H1 (cell line): ENCODE data around the gene DAND5.

ENCODE experiments used
- CHD2 ChIP-seq: IDR thresholded peaks from 2 replicates; pipeline ENCODE4 v1.6.1; 2012; ENCODE audit warnings: low read length, improper control_type of control experiment
- EZH2 ChIP-seq: fragments of 200-600 bp; sonication (generic); IDR thresholded peaks from 2 replicates; pipeline ENCODE4 v1.7.1; 2012; ENCODE audit warnings: low read depth, mild to moderate bottlenecking, moderate library complexity, low read length, inconsistent platforms; ENCODE audit not compliant: severe bottlenecking
- FOSL1 ChIP-seq: IDR thresholded peaks from 2 replicates; pipeline ENCODE4 v1.6.1; 2011; ENCODE audit warnings: mild to moderate bottlenecking, low read depth, low read length, moderate library complexity; ENCODE audit not compliant: insufficient read depth
- NANOG ChIP-seq: IDR thresholded peaks from 2 replicates; pipeline ENCODE4 v1.6.1; 2011; ENCODE audit warnings: low read length, low read depth, mild to moderate bottlenecking, inconsistent platforms; ENCODE audit not compliant: insufficient read depth, poor library complexity, severe bottlenecking
- POLR2A ChIP-seq, 2 experiments: IDR thresholded peaks; 1 replicate in 1 of 2; 2 replicates in 1 of 2; pipeline ENCODE4 v1.6.1; 2011; ENCODE audit warnings: low read depth in 2 of 2, low read length in 2 of 2, mild to moderate bottlenecking in 2 of 2; ENCODE audit errors: control extremely low read depth in 1 of 2
- RAD21 ChIP-seq, 2 experiments: IDR thresholded peaks in 1 of 2; conservative IDR thresholded peaks in 1 of 2; 2 replicates each; pipeline ENCODE4 v1.6.1; 2011; ENCODE audit warnings: low read depth in 2 of 2, low read length in 2 of 2, improper control_type of control experiment in 1 of 2, inconsistent platforms in 1 of 2, mild to moderate bottlenecking in 1 of 2, moderate library complexity in 1 of 2
- RFX5 ChIP-seq: IDR thresholded peaks from 2 replicates; pipeline ENCODE4 v1.6.1; 2011; ENCODE audit warnings: low read depth, low read length, improper control_type of control experiment, borderline replicate concordance
- RXRA ChIP-seq: IDR thresholded peaks from 2 replicates; pipeline ENCODE4 v1.6.1; 2011; ENCODE audit warnings: low read depth, mild to moderate bottlenecking, low read length, moderate library complexity; ENCODE audit not compliant: insufficient read depth
- TCF12 ChIP-seq: IDR thresholded peaks from 2 replicates; pipeline ENCODE4 v1.6.1; 2011; ENCODE audit warnings: low read depth, mild to moderate bottlenecking, low read length
- TF ChIP-seq, protein P1 (sequence below), 3 experiments: IDR thresholded peaks; 1 replicate in 2 of 3; 2 replicates in 1 of 3; pipeline versions ENCODE4 v1.5.1 to v1.6.1; 2011; ENCODE audit warnings: low read length in 3 of 3, mild to moderate bottlenecking in 3 of 3, inconsistent platforms in 2 of 3, low read depth in 1 of 3, moderate library complexity in 1 of 3; ENCODE audit not compliant: insufficient read depth in 1 of 3; ENCODE audit errors: control extremely low read depth in 1 of 3
- TF ChIP-seq, protein P2 (sequence below): IDR thresholded peaks from 2 replicates; pipeline ENCODE4 v1.6.1; 2012; ENCODE audit warnings: inconsistent platforms

DNA sequence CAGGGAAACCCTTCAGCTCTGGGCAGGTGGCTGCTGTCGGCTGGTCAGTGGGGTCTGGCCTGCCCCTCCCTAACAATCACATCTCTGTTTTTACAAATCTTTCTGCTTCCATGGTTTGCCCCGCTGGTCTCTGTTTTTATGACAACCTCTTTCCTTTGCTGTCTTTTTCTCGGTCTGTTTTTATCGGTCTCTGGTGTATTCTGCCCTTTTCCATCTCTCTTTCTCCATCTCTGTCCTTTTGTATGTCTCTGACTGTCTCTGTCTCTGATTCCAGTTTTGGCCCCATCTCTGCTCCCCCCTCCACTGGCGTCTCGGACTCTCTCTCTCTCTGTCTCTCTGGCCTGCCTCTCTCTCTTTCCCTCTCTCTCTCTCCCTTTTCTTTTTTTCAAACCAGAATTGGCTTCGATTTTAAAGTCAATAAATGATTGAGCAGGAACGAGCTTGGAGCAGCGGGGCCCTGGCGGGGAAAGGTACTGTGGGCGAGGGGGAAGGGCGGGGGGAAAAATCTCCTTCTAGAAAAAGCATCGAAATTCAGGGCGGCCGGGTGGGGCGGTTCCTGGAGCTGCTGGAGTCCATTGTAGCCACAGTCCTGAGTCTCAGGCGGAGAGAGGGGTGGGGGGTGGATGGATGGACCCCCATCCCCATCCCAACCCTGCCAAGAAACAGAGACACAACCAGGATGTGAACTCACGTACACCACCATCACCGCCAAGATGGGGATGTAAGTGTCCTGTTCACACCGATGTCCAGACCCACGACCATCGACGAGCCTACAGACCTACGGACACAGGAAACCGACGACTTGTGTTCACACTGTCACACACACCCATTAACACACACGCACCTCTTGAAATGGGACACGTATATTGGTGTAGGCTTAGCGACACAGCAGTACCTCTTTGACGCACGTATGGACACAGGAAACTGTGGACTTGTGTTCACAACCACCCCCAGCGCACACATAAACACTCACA is 28.9 kb downstream of the DAND5 start:
- TF ChIP-seq POLR2A (IDR thresholded peaks at IDR 0.05; ENCODE audit: control extremely low read depth in 1 of 2, low read depth in 2 of 2, low read length in 2 of 2) (no peak), RAD21 (IDR thresholded peaks at IDR 0.05 in 1 of 2, conservative IDR thresholded peaks at IDR 0.05 in 1 of 2; ENCODE audit: low read depth in 2 of 2, low read length in 2 of 2) (no peak), FOSL1 (no peak), EZH2 (no peak), RXRA (no peak), CHD2 (no peak), RFX5 (no peak), TCF12 (no peak), NANOG (no peak)
- TF ChIP-seq, protein P1, sequence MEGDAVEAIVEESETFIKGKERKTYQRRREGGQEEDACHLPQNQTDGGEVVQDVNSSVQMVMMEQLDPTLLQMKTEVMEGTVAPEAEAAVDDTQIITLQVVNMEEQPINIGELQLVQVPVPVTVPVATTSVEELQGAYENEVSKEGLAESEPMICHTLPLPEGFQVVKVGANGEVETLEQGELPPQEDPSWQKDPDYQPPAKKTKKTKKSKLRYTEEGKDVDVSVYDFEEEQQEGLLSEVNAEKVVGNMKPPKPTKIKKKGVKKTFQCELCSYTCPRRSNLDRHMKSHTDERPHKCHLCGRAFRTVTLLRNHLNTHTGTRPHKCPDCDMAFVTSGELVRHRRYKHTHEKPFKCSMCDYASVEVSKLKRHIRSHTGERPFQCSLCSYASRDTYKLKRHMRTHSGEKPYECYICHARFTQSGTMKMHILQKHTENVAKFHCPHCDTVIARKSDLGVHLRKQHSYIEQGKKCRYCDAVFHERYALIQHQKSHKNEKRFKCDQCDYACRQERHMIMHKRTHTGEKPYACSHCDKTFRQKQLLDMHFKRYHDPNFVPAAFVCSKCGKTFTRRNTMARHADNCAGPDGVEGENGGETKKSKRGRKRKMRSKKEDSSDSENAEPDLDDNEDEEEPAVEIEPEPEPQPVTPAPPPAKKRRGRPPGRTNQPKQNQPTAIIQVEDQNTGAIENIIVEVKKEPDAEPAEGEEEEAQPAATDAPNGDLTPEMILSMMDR (IDR thresholded peaks at IDR 0.05; ENCODE audit: control extremely low read depth in 1 of 3, insufficient read depth in 1 of 3, low read depth in 1 of 3, low read length in 3 of 3): no peak
- TF ChIP-seq, protein P2, sequence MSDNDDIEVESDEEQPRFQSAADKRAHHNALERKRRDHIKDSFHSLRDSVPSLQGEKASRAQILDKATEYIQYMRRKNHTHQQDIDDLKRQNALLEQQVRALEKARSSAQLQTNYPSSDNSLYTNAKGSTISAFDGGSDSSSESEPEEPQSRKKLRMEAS: no peak
